Frontal cortex (tissue), 4 donors: ENCODE measurements around the gene CTU1. TPM values are rescaled to one million over a fixed set of nuclear protein-coding genes. Genes with fewer than 3 reads are reported as not detected.

Experiments used
- DNase-seq, 2 donors: peaks; one replicate each; pipeline ENCODE4 v3.0.0; 2012; ENCODE audit warnings: low spot score in 2 of 2
- FAIRE-seq: peaks from 2 replicates; lab custom pipeline; 2012; peaks lifted over from hg19 to GRCh38; lab: Jason Lieb, UNC
- total RNA-seq: library from RNA; depleted of rRNA; stranded (reverse); fragments of >200 nt; gene quantifications from one replicate; pipeline ENCODE4 v1.2.3, GENCODE V29; 2014
- donor health status: control.
- donor health status: control.
- donor health status: control.

CTU1 gene
- total RNA-seq, 1 donor from 2014 or later: 4.1 TPM

DNA sequence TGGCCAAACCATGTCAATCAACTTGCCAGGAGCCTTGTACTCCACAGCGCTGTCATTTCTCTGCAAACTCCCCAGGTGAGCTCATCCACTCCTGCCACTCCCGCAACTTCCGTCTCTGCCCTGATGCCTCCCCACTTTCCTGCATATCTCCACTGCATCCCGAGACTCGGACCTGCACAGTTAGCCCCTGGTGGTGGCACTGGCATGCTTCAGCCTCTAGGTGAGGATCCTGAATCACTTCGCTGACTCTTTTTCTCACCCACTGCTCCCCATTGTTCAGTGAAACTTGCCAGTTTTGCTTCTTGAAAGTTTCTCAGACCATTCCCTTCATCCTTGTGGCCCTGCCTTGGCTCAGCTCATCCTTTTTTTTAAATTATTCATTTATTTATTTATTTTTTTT, 3.4 kb upstream of the CTU1 start:
- no peak for DNase-seq
- no peak for FAIRE-seq

DNA sequence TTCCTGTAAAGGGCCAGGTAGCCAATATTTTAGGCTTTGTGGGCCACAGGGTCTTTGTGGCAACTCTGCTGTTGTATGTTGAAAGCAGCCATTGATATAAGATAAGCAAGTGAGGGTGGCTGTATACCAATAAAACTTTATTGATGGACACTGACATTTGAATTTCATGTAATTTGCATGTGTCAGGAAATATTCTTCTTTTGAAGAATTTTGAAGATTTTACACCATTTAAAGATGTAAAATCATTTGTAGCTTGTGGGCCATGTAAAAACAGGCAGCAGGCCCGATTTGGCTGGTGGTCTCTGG, 2.4 kb upstream of the CTU1 start:
- no peak for DNase-seq
- FAIRE-seq: no peak

DNA sequence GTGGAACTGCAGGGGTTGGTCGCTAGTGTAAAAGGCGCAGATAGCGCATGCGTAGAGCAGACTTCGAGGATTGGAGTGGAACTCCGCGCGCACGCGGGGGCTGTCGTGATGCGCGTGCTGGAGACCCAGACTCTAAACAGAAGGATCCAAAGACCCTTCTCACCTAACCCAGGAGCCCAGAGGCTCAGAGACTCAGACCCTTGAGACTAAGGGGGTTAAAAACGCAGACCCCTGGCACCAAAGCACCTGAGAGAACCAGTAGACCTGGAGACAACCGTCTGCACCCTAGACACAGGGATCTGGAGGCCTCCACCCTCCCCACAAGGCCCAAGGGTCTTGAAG, 567 bp upstream of the CTU1 start:
- DNase-seq (no peak), FAIRE-seq (no peak)

DNA sequence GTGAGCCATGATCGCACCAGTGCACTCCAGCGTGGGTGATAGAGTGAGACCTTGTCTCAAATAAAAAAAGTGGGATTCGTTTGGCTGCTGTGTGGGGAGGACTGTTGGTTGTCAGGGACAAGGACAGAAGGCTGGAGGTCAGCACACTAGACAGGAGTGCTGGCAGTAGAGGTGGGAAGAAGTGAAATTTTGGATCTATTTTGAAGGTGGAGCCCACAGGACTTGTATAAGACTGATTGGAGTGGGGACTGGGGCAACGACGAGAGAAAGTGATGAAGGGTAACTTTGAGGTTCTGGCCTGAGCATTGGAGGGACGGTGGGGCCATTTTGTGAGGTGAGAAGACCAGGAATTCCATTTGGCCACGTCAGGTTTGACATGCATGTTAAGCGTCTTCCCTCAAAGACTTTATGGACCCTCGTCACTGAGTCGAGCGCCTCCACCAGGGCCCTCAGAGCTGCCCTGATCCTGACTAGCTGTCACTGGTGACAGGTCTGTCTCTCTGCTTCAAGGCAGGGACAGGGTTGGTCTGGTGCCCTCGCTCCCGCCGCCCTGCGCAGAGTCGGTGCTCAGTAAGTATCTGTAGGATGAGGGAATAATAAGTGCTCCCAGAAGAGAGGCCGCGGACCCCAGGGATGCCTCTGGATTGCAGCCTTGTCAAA, 673 bp downstream of the CTU1 start:
- FAIRE-seq: no peak
- no peak for DNase-seq

DNA sequence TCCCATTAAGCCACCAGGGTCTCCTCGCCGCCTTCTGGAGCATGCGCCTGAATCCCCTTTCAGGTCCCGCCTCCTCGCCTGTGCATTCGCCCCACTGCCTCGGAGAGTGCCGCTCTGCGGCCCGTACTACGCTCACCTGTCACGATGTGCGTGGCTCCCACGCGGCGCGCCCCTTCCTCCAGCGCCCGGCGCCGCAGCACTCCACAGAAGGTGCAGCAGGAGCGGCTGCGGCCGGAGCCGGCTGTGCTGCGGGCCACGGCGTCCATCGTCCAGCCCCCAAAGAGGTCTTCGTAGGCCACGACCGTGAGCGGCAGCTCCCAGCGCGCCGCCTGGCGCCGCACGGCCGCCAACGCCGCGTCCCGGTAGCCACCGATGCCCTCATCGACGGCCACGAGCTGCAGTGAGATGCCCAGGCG, 4.3 kb downstream of the CTU1 start:
- FAIRE-seq: no peak
- no peak for DNase-seq

DNA sequence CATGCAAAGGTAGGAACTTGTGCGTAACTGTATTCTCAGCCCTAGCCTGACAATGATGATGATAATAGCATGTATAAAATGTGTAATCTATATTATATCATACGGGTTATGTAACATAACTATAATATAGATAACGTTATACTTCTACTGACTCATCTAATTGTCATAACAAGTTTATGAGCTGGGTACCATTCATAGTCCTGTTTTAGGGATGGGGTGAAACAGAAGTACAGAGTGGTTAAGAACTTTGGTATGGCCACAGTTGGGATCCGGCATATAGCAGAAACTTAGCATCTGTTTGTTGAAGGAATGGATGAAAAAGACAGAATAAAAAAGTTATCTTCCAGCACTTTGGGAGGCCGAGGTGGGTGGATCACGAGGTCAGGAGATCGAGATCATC, 5.2 kb downstream of the CTU1 start:
- FAIRE-seq (no peak), DNase-seq (peak in 1 of 2 donors; percentile 14)

DNA sequence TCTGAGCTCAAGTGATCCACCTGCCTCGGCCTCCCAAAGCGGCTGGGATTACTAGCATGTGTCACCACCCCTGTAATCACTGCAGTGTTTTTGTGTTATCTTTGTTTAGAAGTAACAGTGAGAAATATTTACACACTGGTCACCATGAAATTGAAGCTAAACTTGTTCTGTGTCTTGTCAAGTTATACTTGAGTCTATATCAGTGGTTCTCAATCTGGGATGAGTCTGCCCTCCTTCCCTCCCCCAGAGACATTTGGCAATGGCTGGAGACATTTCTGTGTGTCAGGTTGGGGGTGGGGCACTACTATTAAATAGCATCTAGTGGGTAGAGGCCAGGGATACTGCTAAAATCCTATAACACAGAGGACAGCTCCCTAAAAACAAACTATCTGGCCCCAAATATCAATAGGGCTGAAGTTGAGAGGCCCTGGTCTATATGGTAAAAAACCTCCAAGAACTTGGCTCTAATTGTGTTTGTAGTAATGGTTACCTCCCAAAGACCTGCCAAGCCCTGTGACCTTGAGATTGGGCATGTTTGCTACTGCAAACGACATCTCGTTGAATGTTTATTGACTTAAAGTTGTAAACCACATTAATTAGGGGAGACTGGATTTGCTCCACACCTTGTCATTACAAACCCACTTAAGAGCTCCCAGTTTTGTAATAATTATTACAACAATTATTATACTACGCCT, 6.9 kb downstream of the CTU1 start:
- FAIRE-seq: no peak
- peak in 1 of 2 donors; percentile 8 for DNase-seq

DNA sequence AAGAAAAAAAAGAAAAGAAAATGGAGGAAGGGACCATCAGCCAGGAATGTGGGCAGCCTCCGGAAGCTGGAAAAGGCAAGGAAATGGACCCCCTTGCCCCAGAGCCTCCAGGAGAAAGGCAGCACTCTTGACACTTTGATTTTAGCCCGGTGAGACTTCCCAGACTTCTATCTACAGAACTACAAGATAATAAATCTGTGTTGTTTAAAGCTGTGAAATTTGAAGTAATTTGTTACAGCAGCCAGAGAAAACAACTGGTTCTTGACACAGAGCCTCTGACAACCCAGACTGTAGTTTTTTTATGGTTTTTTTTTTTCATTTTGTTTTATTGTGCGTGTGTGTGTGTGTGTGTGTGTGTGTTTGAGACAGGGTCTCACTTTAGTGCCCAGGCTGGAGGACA, 7.6 kb downstream of the CTU1 start:
- FAIRE-seq: no peak
- no peak for DNase-seq

DNA sequence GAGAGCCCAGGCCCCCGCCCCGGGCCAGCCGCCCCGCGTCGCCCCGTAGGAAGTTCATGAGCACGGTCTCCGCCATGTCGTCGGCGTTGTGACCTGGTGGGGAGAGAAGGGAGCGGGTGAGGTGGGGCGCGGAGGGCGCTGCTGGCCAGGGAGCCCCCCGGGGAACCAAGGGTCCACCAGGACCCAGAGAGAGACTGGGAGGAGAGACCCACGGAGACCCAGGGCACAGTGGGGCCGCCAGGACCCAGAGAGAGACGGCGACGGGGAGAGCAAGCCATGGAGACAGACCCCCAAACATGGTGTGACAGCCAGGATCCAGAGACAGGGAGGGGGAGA, 9.2 kb downstream of the CTU1 start:
- DNase-seq (no peak), FAIRE-seq (no peak)

DNA sequence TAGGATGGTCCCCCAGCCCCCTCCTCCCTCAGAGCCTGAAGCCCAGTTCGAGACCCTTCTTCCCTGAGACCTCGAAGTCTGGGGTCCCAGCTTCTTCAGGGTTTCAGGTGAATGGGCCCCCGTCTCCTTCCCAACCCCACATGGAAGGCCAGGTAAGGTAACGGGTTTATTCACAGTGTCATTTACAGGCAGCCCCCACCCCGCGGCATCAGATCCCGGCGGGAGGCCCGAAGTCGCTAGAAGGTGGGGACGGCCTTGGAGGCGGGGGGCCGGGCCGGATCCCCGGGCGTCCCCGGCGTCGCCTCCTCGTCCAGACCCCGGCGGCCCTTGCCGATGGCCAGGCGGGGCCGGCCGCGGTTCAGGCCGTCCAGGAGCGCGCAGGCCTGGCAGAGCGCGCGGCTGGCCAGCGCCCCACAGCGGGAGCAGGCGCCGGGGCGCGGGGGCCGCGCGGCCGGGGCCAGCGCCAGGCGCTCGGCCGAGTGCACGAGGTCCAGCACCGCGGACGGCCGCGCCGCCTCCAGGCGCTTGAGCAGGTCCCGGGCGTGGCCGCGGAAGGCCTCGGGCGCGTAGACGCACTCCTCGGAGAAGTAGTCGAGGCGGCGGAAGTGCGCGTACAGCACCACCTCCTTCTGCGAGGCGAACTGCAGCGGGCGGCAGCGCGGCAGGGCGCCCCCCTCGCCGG, 9.7 kb downstream of the CTU1 start:
- FAIRE-seq: no peak
- DNase-seq: no peak

DNA sequence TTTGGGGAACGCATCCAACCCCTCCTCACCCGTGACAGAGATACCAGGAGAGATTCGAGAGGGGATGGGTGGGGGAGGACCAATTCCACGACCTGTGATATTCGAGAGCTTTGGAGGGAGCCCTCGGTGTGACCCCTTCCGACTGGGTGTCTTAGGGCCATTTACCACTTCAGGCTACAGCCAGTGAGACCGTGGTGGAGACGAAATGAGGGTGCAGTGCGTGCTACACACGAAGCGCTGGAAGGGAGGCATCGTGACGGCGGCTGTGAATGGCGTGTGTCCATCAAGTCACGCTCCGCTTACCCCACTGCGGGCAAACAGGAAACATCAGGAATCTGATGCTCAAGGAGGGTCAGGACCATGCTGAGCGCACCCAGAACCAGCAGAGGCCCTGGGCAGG, 10.4 kb downstream of the CTU1 start:
- no peak for FAIRE-seq
- no peak for DNase-seq

DNA sequence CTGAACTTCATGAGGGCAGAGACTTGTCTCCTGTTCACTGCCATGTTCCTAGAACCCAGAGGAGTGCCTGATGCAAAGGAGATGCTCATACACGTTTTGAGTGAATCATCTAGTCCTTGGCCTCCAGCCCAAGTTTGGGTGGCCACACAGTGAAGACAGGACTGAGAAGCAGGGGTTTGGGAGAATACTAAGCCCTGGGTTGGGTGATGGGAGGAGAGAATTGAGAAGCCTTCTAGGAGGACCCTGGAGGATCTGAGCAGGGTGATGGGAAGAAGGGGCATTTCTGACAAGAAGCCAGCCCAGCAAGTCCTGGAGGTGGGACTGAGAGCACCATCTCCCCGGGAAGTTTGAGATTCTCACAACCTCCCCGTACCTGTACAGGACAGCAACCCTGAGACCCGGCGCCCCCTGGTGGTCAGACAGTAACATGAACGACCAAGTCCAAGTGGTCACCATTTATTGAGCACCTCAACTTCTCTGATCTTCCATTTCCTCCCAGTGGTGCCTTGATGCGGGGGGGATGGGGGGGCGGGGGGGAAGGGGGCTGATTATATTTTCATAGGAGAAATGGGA, 11.0 kb downstream of the CTU1 start:
- DNase-seq: peak; percentile 72 to 75
- no peak for FAIRE-seq

DNA sequence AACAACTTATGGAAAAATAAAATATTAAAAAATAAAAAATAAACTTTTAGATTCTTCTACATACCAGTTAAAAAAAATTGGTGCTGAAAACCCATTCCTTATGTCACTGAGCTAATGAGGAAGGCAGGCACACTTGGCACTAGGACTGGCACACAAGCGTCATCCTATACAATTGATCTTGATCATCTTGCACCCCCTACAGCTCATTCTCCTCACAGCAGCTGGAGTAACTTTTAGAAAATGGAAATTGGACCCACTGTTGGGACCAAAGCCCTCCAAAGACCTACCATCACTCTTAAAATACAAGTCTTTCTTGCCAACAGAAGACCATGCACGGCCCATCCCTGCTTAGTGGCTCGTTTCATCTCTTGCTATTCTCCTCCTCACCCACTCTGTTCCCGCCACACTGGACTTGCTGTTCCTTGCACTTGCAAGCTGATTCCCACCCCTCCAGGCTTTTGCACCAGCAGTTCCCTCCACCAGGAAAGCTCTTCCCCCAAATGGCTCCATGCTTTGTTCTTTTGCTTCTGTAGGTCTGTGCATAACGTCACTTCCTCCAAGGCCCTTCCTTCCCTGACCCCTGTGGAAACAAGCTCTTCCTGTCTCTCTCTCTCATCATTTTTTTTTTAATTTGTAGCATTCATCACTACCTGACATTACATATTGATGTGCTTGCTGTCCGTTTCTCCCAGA, 11.6 kb downstream of the CTU1 start:
- DNase-seq: no peak
- FAIRE-seq: no peak

DNA sequence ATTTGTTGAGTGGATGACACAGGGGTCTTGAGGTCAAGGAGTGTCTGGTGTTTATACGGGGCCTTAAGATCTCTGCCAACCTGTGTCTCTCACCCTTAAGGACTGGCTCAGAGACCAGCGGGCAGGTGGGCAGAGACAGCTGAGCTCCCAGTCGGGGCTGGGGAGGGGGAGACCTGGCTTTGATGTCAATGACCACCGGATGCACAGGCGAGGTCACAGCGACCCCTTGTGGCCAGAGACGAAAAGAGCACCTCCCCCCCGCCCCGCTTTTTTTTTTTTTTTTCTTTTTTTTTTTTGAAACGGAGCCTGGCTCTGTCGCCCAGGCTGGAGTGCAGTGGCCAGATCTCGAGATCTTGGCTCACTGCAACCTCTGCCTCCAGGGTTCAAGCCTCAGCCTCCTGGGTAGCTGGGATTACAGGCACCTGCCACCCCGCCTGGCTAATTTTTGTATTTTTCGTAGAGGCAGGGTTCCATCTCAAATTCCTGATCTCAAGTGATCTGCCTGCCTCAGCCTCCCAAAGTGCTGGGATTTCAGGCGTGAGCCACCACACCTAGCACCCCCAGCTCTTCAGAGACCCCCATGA, 13.4 kb downstream of the CTU1 start:
- FAIRE-seq (no peak), DNase-seq (peak in 1 of 2 donors; percentile 50)

DNA sequence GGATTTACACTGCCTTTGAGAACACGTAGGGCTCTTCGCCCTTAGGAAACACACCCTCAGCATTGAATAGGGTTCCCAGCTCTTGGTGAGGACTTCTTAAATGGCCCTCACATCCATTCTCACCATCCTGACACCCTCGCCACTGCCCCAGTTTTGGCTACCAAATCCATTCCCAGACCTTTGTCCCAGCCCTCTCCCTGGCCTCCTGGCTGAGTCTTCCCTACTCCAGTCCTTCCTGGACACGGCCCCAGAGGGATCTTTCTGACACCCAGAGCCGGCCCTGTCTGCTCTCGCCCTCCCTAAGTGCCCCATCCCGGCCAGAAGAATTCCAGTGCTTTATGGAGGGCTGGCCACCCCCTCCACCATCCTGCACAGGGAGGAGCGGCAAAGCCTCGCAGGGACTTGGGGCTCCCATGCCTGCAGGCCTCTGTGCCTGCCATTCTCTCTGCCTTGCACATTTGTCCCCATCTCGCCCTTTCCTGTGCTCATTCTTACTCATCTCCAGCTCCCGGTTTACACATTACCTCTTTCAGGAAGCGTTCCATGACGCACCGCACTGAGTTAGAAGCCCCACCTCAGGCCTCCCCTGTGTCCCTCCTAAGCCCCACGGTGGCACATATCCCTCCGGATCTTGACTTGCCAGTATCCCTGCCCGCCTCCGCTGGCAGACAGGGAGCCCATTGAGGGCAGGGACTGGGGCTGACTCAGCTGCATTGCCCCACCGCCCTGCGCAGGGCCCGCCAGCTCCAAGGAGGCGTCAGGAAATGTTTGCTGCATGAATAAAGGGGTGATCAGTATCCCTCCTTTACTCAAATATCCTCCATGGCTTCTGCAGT, 14.5 kb downstream of the CTU1 start:
- FAIRE-seq: no peak
- no peak for DNase-seq

DNA sequence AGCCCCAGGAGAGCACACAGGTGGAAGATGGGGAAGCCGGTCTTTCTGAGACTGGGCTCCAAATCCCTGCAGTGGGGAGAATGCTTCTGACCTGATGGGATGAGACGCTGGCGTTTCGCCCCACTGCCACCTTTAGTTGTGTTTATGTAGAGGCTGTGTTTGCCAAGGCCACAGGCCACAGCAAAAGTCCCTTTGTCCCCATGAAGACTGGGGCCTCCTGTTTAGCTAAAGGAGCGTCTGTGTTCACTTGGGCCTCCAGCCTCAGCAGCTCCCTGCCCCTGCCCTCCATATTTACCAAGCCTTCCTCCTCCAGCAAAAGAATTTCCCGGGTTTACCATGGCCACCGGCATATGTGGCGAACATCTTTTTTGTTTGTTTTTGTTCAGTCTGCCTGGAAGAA, 15.1 kb downstream of the CTU1 start:
- DNase-seq (no peak), FAIRE-seq (no peak)

DNA sequence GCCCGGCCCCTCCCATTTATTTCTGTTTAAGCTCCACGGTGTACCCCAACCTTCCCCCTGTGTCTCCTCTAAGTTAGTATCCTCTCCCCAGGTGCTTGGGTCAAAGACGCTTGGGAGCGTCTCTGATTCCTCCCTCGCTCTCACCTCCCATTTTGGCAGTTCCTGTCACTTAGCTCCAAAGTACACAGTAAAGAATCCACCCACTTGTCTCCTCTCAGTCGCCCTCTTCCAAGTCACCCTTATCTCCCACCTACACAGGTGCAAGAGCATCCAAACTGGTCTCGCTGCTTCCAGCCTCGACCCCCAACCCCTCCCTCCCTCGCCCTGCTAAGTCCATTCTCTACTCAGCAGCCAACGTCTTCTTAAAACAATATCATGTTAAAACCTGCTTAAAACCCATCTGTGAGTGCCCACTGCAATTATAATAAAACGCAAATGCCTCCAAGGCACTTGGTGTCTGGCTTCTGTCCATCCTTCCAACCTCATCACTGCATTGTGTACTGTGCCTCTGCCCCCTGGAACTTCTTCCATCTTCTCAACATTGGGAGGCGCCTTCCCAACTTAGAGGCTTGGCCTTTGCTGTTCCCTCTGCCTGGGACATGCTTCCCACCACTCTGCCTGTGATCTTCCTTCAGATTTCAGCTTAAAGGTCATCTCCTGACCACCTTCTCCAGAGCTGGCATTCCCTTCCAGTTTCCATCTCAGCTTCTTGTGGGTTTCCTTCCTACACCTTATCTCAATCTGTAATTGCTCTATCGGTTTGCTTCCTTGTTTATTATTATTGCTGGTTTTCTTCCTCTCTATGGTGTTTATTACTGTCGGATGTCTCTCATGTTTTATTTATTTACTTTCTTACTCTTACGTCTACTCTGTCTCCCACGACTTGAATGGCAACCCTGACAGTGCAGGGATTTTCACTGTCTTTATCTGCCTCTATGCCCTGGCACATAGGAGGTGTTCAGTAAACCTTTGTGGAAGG, 16.0 kb downstream of the CTU1 start:
- FAIRE-seq (no peak), DNase-seq (no peak)

DNA sequence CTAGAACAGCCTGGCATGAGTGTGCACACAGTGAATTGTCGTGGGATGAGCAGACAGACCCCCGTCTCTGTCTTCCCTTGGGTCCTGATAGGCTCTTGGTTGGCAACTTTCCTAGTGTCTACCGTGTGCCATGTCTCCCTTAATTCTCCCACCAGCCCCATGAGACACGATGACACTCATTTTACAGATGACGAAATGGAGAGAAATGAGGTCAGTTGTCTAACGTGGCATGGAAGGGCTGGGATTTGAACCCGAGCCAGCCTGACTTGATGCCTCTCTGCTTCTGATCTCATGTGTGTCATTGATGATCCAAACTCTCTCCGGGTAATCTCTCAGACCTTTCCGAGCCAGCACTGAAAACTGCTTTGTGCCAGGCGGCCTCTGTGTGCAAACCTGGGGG, 17.1 kb downstream of the CTU1 start:
- FAIRE-seq (no peak), DNase-seq (no peak)
